Stomach smooth muscle (tissue), 2 donors: ENCODE data around the gene TGIF2.
A peak's percentile ranks its signal among the peaks of the same experiment; 100 is the strongest.

Experiments used
- H3K27ac ChIP-seq: one replicate; pipeline ENCODE4 v1.7.0; 2013; ENCODE audit warnings: mild to moderate bottlenecking, low read length, inconsistent platforms
- H3K27me3 ChIP-seq, 2 donors: one replicate each; pipeline ENCODE4 v1.7.0; 2013; ENCODE audit warnings: low read length in 2 of 2; ENCODE audit not compliant: insufficient read depth in 2 of 2, control insufficient read depth in 1 of 2
- H3K36me3 ChIP-seq, 2 donors: one replicate each; pipeline ENCODE4 v1.7.0; 2013; ENCODE audit warnings: low read length in 2 of 2; ENCODE audit not compliant: control insufficient read depth in 2 of 2, insufficient read depth in 2 of 2
- H3K4me1 ChIP-seq: one replicate; pipeline ENCODE4 v1.7.0; 2013; ENCODE audit warnings: low read length; ENCODE audit not compliant: control insufficient read depth, insufficient read depth
- H3K4me3 ChIP-seq, 2 donors: one replicate each; pipeline ENCODE4 v1.7.0; 2013; ENCODE audit warnings: low read length in 2 of 2
- H3K9ac ChIP-seq, 2 donors: one replicate each; pipeline ENCODE4 v1.7.0; 2013; ENCODE audit warnings: low read length in 2 of 2, mild to moderate bottlenecking in 1 of 2
- H3K9me3 ChIP-seq, 2 donors: one replicate each; pipeline ENCODE4 v1.7.0; 2013; ENCODE audit warnings: low read length in 2 of 2; ENCODE audit not compliant: control insufficient read depth in 2 of 2
- donor health status: healthy.
- donor health status: Pancreatic carcinoma.

Gene TGIF2

GRCh38 chr20:36573103-36573797 lies at the start of gene TGIF2:
Gene TGIF2 (plus strand): TSS chr20:36573597. CDS start chr20:36578775, 5,178 bp downstream.
- H3K27ac ChIP-seq = peak within 1 kb of the TSS; percentile 85
- H3K9me3 ChIP-seq = no peaks in the 10 kb centered on the region
- H3K4me1 ChIP-seq = peaks cover 26% of the 10 kb centered on the region
- peak within 1 kb of the TSS; percentile 71 to 86 for H3K9ac ChIP-seq
- peak within 1 kb of the TSS; percentile 60 to 78 for H3K4me3 ChIP-seq
- no peaks in the 10 kb centered on the region for H3K36me3 ChIP-seq
- no peaks in the 10 kb centered on the region for H3K27me3 ChIP-seq

DNA sequence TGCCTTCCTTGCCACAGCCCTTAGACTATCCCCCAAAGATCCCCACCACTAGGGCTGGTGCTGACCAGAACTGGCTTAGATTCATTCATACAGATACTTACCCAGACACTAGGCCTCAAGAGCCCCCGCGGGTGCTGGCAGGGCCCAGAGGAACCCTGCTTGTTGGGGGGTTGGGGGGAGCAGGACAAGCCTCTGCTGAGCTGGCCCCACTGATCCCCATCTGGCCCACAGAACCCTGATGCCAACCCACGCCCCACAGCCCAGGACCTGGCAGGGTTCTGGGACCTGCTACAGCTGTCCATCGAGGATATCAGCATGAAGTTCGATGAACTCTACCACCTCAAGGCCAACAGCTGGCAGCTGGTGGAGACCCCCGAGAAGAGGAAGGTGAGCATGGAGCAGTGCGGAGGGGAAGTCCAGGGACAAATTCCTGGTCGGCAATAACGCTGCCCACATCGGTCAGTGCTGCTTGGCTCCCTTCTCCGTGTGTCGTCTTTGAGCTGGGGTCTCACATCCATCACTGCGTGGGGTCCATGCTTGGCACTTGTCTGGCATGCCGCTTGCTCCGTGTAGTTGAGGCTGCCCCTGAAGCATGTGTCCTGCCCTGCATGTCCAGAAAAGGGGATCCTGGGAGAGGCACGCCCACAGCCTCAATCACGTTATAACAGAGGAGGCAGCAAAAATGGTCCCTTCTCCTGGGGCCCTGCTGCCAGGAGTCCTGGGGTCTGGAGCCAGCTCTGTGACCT lies 47.6 kb upstream of the TGIF2 start:
- H3K9ac ChIP-seq = peak overlapping the region in 1 of 2 donors; percentile 36
- no peaks in the 10 kb centered on the region for H3K9me3 ChIP-seq
- no peaks in the 10 kb centered on the region for H3K27me3 ChIP-seq
- peaks cover 22 to 29% of the 10 kb centered on the region in 2 donors for H3K36me3 ChIP-seq
- H3K27ac ChIP-seq = peak overlapping the region; percentile 88
- peak overlapping the region in 1 of 2 donors; percentile 15 for H3K4me3 ChIP-seq
- H3K4me1 ChIP-seq = peaks cover 36% of the 10 kb centered on the region

DNA sequence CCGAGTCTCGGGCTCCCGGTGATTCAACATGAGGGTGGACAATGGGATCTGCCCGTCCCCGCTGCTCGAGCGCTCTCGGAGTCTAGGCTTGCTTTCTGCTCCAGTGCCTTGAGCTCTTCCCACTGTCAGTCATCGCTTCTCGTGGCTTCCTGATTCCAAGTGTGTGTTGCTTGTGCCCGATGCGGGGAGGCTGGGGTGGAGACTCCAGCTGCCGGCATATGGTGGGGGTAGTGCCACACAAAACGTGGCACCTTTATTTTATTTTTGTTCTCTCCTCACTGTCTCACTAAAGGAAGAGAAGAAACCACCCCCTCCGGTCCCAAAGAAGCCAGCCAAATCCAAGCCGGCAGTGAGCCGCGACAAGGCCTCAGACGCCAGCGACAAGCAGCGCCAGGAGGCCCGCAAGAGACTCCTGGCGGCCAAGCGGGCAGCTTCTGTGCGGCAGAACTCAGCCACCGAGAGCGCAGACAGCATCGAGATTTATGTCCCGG lies 46.8 kb upstream of the TGIF2 start:
- Histone ChIP-seq H3K27ac (peak overlapping the region; percentile 88), H3K4me1 (peaks cover 36% of the 10 kb centered on the region), H3K36me3 (peaks cover 25 to 29% of the 10 kb centered on the region in 2 donors), H3K9me3 (no peaks in the 10 kb centered on the region), H3K27me3 (no peaks in the 10 kb centered on the region), H3K4me3 (peak overlapping the region in 1 of 2 donors; percentile 15), H3K9ac (peak overlapping the region; percentile 36 to 60)

DNA sequence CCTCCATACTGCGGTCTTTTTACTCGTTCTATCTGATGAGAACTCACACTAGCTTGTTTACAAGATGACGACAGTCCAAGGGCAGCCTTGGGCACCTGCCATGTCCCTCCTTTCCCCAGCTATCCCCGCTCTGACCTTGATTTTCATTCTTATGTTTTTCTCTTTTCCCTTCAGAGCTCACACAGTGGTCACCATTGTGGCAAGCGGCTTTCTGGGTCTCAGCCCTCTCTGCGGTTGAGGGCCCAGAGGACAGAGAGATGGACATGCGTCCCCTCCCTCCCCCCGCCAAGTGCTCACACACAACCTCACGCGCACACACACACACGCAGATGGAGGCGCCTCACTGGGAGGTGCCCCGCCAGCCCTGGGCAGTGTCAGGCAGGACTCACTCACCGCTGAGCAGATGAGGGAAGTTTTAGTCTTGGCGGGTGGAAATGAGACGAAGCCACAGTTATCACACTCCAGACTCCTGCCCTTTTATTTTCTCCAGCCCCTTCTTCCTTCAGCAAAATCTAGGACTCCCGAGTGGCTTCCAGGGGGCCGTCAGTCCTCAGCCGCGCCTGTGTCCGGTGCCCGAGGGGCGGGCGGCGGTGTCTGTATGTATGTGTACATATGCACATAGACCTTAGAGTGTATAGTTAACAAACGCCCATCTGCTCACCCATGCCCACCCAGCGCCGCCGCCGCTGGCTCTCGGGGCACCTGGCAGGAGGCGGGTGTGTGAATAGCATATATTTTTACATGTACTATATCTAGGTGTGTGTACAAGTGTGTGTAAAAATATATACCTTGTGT lies 45.9 kb upstream of the TGIF2 start:
- H3K9ac ChIP-seq = peak overlapping the region; percentile 36 to 60
- H3K36me3 ChIP-seq = peaks cover 26 to 28% of the 10 kb centered on the region in 2 donors
- H3K4me3 ChIP-seq = peak overlapping the region in 1 of 2 donors; percentile 52
- H3K27ac ChIP-seq = peak overlapping the region; percentile 88
- no peaks in the 10 kb centered on the region for H3K9me3 ChIP-seq
- H3K27me3 ChIP-seq = no peaks in the 10 kb centered on the region
- H3K4me1 ChIP-seq = peaks cover 31% of the 10 kb centered on the region

- Histone ChIP-seq H3K36me3 (peaks cover 23 to 28% of the 10 kb centered on the region in 2 donors), H3K27me3 (no peaks in the 10 kb centered on the region), H3K4me3 (no peak overlapping the region), H3K4me1 (peaks cover 31% of the 10 kb centered on the region), H3K9me3 (no peaks in the 10 kb centered on the region), H3K9ac (no peak overlapping the region), H3K27ac (peak overlapping the region; percentile 88)
These were observed 45.1 kb upstream of the TGIF2 start for GRCh38 chr20:36528176-36528874.

DNA sequence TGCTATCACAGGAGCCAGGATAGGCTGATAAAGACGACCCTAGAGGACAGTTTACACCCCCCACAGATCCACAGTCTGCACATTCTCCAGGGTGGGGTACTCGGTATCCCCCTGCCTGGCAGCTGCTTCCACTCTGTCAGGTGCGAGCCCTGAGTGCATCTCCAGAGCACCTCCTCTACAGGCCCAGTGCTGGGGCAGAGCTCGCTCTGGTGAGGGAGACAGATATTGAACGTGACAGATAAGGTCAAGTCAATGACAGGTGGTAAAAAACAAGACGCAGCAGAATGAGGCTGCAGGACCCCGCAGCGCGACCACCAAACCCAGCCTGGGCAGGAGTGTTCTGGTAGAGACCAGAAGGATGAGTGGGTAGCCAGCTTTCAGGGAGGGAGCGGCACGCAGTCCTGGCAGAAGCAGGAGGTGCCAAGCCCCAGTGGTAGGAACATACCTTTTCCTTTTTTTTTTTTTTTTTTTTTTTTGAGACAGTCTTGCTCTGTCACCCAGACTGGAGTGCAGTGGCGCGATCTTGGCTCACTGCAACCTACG lies 44.5 kb upstream of the TGIF2 start:
- Histone ChIP-seq H3K27ac (peak overlapping the region; percentile 88), H3K36me3 (peaks cover 21 to 27% of the 10 kb centered on the region in 2 donors)

DNA sequence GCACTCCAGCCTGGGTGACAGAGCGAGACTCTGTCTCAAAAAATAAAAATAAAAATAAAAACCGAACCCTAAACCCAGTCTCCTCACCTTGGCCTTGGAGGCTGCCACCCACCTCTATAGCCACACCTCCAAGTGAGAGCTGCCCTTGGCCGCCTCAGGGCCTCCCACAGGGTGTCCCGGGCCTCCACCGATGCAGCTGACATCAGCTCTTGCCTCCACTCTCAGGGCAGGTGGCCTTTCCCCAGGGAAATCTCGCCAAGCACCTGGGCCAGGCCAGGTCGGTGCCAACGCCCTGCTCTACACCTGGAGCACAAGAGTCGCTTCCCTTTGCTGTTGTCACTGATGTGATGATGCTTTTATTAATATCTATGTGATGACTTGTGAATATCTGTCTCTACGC lies 41.0 kb upstream of the TGIF2 start:
- Histone ChIP-seq H3K4me3 (no peak overlapping the region), H3K36me3 (peaks cover 5 to 7% of the 10 kb centered on the region in 2 donors), H3K27ac (no peak overlapping the region), H3K4me1 (peaks cover 13% of the 10 kb centered on the region), H3K9ac (no peak overlapping the region), H3K27me3 (no peaks in the 10 kb centered on the region), H3K9me3 (no peaks in the 10 kb centered on the region)

More for the DNA sequence above, 44.5 kb upstream of the TGIF2 start:
- H3K9me3 ChIP-seq = no peaks in the 10 kb centered on the region
- H3K27me3 ChIP-seq = no peaks in the 10 kb centered on the region
- H3K4me3 ChIP-seq = no peak overlapping the region
- H3K9ac ChIP-seq = no peak overlapping the region
- peaks cover 31% of the 10 kb centered on the region for H3K4me1 ChIP-seq

DNA sequence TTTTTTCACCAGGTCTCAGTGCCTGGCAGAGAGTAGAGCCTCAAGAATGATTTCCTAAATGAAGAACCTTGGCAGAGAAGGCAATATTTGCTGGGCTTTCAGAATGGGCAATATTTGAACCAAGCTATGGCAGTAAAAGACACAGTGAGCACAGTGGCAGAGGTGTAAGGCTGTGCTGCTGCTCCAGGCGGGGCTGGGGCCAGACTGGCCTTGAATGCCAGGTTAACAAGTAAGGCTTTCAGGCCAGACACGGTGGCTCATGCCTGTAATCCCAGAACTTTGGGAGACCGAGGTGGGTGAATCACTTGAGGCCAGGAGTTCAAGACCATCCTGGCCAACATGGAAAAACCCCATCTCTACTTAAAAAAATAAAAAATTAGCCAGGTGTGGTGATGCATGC lies 40.6 kb upstream of the TGIF2 start:
- no peak overlapping the region for H3K9ac ChIP-seq
- H3K9me3 ChIP-seq = no peaks in the 10 kb centered on the region
- H3K27me3 ChIP-seq = no peaks in the 10 kb centered on the region
- H3K27ac ChIP-seq = no peak overlapping the region
- peaks cover 5 to 7% of the 10 kb centered on the region in 2 donors for H3K36me3 ChIP-seq
- H3K4me1 ChIP-seq = peaks cover 12% of the 10 kb centered on the region
- H3K4me3 ChIP-seq = no peak overlapping the region

DNA sequence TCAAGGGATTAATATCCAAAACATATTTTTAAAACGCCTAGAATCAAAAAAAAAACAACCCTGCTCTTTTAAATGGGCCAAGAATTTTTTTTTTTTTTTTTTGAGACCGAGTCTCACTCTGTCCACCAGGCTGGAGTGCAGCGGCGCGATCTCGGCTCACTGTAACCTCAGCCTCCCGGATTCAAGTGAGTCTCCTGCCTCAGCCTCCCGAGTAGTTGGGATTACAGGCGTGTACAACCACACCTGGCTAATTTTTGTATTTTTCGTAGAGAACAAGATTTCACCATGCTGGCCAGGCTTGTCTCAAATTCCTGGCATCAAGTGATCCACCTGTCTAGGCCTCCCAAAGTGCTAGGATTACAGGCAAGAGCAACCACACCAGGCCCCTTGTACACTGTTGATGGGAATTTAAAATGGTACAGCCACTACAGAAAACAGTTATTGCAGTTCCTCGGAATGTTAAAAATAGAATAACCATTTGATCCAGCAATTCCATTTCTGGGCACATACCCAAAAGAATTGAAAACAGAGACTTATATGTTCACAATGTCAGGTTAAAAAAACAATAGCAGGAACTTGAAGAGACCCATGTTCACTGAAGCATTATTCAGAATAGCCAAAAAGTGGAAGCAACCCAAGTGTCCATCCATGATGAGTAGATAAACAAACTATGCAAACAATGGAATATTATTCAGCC lies 35.2 kb upstream of the TGIF2 start:
- Histone ChIP-seq H3K4me1 (peaks cover 32% of the 10 kb centered on the region), H3K27me3 (no peaks in the 10 kb centered on the region), H3K9ac (no peak overlapping the region), H3K4me3 (no peak overlapping the region), H3K27ac (peak overlapping the region; percentile 100), H3K36me3 (peaks cover 5 to 7% of the 10 kb centered on the region in 2 donors), H3K9me3 (no peaks in the 10 kb centered on the region)
